Smooth muscle cell (in vitro differentiated cells): ENCODE results near the gene EEA1. TPM values are rescaled to one million over a fixed set of nuclear protein-coding genes. Genes with fewer than 3 reads are reported as not detected.

Experiments used
- DNase-seq: peaks from one replicate; lab custom pipeline; 2025; ENCODE audit not compliant: unreplicated experiment; lab: John Stamatoyannopoulos, UW
- H2AFZ ChIP-seq: fragments of 200-600 bp; sonication (generic); 2 replicates; pipeline ENCODE4 v1.6.0; 2016; ENCODE audit warnings: antibody characterized with exemption, low read depth, mild to moderate bottlenecking
- H3F3A ChIP-seq: fragments of 200-600 bp; sonication (generic); 2 replicates; pipeline ENCODE4 v1.6.0; 2017; ENCODE audit warnings: antibody characterized with exemption, low read depth
- H3K27ac ChIP-seq: fragments of 200-600 bp; sonication (generic); 2 replicates; pipeline ENCODE4 v1.5.1; 2016; ENCODE audit warnings: low read depth, mild to moderate bottlenecking
- H3K27me3 ChIP-seq: fragments of 200-600 bp; sonication (generic); 2 replicates; pipeline ENCODE4 v1.6.1; 2016; ENCODE audit warnings: low read depth, mild to moderate bottlenecking
- H3K36me3 ChIP-seq: fragments of 200-600 bp; sonication (generic); 2 replicates; pipeline ENCODE4 v1.5.1; 2016; ENCODE audit warnings: low read depth
- H3K4me1 ChIP-seq: fragments of 200-600 bp; sonication (generic); 2 replicates; pipeline ENCODE4 v1.5.1; 2016; ENCODE audit warnings: low read depth
- H3K4me2 ChIP-seq: fragments of 200-600 bp; sonication (generic); 2 replicates; pipeline ENCODE4 v1.6.0; 2016; ENCODE audit warnings: mild to moderate bottlenecking
- H3K4me3 ChIP-seq: fragments of 200-600 bp; sonication (generic); 2 replicates; pipeline ENCODE4 v1.5.1; 2016; ENCODE audit warnings: mild to moderate bottlenecking
- H3K79me2 ChIP-seq: fragments of 200-600 bp; sonication (generic); 2 replicates; pipeline ENCODE4 v1.6.0; 2016; ENCODE audit warnings: low read depth, mild to moderate bottlenecking
- H3K9ac ChIP-seq: fragments of 200-600 bp; sonication (generic); 2 replicates; pipeline ENCODE4 v1.6.0; 2016; ENCODE audit warnings: low read depth
- H3K9me3 ChIP-seq: fragments of 200-600 bp; sonication (generic); replicated peaks from 2 replicates; pipeline ENCODE4 v1.5.1; 2016; ENCODE audit warnings: low read depth
- H4K20me1 ChIP-seq: fragments of 200-600 bp; sonication (generic); 2 replicates; pipeline ENCODE4 v1.6.0; 2016; ENCODE audit warnings: low read depth
- CTCF ChIP-seq: fragments of 200-600 bp; sonication (generic); IDR thresholded peaks from 2 replicates; pipeline ENCODE4 v1.5.1; 2017; ENCODE audit warnings: borderline replicate concordance, mild to moderate bottlenecking, antibody characterized with exemption; ENCODE audit not compliant: insufficient read depth, poor library complexity, severe bottlenecking
- WGBS: methylation state at CpG from one replicate; pipeline ENCODE4 v1.1.7; 2016; ENCODE audit warnings: low lambda C conversion rate; 5-methylcytosine and 5-hydroxymethylcytosine counted together
- polyA plus RNA-seq: library from polyadenylated mRNA; unstranded; fragments of >200 nt; fragmentation: Nextera tagmentation; extraction: Ambion mirVana; gene quantifications from 2 replicates; pipeline ENCODE4 v1.2.1, GENCODE V29; 2016
- total RNA-seq: library from RNA; depleted of rRNA; stranded (reverse); fragments of >200 nt; gene quantifications from 2 replicates; pipeline ENCODE4 v1.2.3, GENCODE V29; 2014

EEA1 gene
- total and polyA plus RNA-seq, 2 experiments from 2014 or later = 25.1 to 29.0 TPM

- Histone ChIP-seq H3K4me2 (peak overlapping the region; percentile 92), H3K4me1 (peaks cover 13% of the 10 kb centered on the region), H2AFZ (peak overlapping the region; percentile 77), H3K9me3 (no peaks in the 10 kb centered on the region), H3K36me3 (no peaks in the 10 kb centered on the region), H3K27me3 (no peaks in the 10 kb centered on the region), H3F3A (peaks cover 21% of the 10 kb centered on the region), H4K20me1 (peaks cover 38% of the 10 kb centered on the region), H3K79me2 (peaks cover 39% of the 10 kb centered on the region), H3K27ac (peak overlapping the region; percentile 99), H3K4me3 (peak overlapping the region; percentile 94), H3K9ac (peak overlapping the region; percentile 99)
- WGBS = 2% methylated on average over 18 of the region's 49 CpGs
- TF ChIP-seq CTCF = no peak
- DNase-seq = peak; percentile 51
Measured at GRCh38 chr12:92928421-92928961, 604 bp downstream of the EEA1 start.

DNA sequence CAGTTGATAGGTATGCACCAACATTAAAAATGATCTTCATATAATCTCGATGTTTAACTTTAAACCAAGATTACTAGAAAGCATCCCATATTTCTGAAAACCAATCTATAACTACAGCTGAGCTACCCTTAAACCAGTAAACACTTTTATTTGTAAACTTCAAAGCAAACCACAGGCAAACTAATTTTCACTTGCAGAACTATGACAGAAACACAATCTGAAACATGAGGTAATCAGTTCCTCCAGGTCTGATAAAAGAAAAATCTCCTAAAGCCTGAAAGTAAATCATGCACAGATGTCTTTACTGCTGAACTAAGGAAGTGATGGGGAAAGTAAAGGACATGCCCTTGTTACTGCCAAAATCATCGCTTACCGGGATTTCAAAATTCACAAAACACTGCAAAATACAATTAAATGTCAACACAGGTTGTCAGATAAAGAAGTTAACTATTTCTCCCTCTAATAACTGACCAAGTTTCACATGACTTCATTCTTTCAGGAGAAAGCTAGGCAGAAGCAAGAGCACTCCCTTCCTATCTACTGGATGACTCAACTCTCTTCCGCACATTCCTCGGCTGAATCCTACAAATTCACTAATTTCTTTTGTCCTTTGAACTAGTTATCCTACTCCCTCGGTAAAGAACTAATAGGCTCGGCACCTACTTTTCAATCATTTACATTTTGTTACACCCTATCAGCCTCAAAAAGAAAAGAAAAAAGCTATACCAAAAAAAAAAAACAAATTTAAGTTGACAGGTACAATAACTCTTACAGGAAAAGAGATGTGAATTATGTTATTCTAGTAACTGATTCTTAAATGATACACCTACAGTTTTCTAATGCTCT, 1.4 kb downstream of the EEA1 start:
- peaks cover 13% of the 10 kb centered on the region for H3K4me1 ChIP-seq
- no peak overlapping the region for H2AFZ ChIP-seq
- H3K4me2 ChIP-seq = peak overlapping the region; percentile 92
- 15% methylated on average over 7 of the region's 7 CpGs for WGBS
- no peak for TF ChIP-seq CTCF
- H3K9ac ChIP-seq = peak overlapping the region; percentile 99
- peaks cover 47% of the 10 kb centered on the region for H3K79me2 ChIP-seq
- no peaks in the 10 kb centered on the region for H3K27me3 ChIP-seq
- DNase-seq = no peak
- no peaks in the 10 kb centered on the region for H3K9me3 ChIP-seq
- peak overlapping the region; percentile 99 for H3K27ac ChIP-seq
- peak overlapping the region; percentile 94 for H3K4me3 ChIP-seq
- no peaks in the 10 kb centered on the region for H3K36me3 ChIP-seq
- H3F3A ChIP-seq = peaks cover 21% of the 10 kb centered on the region
- peaks cover 42% of the 10 kb centered on the region for H4K20me1 ChIP-seq

- H3K9ac ChIP-seq = peak overlapping the region; percentile 99
- H3K27me3 ChIP-seq = no peaks in the 10 kb centered on the region
- H3K36me3 ChIP-seq = no peaks in the 10 kb centered on the region
- no peaks in the 10 kb centered on the region for H3K9me3 ChIP-seq
- no peak for TF ChIP-seq CTCF
- 5% methylated on average over 4 of the region's 4 CpGs for WGBS
- H4K20me1 ChIP-seq = peaks cover 48% of the 10 kb centered on the region
- H3K4me3 ChIP-seq = peak overlapping the region; percentile 94
- peak overlapping the region; percentile 99 for H3K27ac ChIP-seq
- no peak overlapping the region for H2AFZ ChIP-seq
- peaks cover 13% of the 10 kb centered on the region for H3K4me1 ChIP-seq
- H3F3A ChIP-seq = peaks cover 21% of the 10 kb centered on the region
- DNase-seq = no peak
- H3K4me2 ChIP-seq = peak overlapping the region; percentile 92
- peaks cover 53% of the 10 kb centered on the region for H3K79me2 ChIP-seq
Measured at GRCh38 chr12:92927055-92927435, 2.0 kb downstream of the EEA1 start.

GRCh38 chr12:92926549-92926948, 2.5 kb downstream of the EEA1 start:
- H3K4me3 ChIP-seq = peak overlapping the region; percentile 94
- 63% methylated on average over 4 of the region's 4 CpGs for WGBS

More at GRCh38 chr12:92926549-92926948, 2.5 kb downstream of the EEA1 start:
- Histone ChIP-seq H3K4me2 (peak overlapping the region; percentile 92), H3K27me3 (no peaks in the 10 kb centered on the region), H2AFZ (no peak overlapping the region), H3K4me1 (peaks cover 13% of the 10 kb centered on the region), H3K36me3 (no peaks in the 10 kb centered on the region), H3K27ac (peak overlapping the region; percentile 99), H3K79me2 (peaks cover 56% of the 10 kb centered on the region), H3F3A (peaks cover 21% of the 10 kb centered on the region), H3K9me3 (no peaks in the 10 kb centered on the region), H4K20me1 (peaks cover 50% of the 10 kb centered on the region), H3K9ac (no peak overlapping the region)
- DNase-seq = no peak
- TF ChIP-seq CTCF = no peak
